Endothelial cell of umbilical vein (primary cell): ENCODE results near the gene GDI2. TPM values are rescaled to one million over a fixed set of nuclear protein-coding genes. Genes with fewer than 3 reads are reported as not detected.

Experiments
- BruUV-seq: library from RNA; stranded (reverse); fragments of 400-500 nt; replicated peaks from 2 replicates; lab custom pipeline; 2021; lab: Mats Ljungman, UMichigan
- CTCF ChIA-PET: fragments of 300-600, 350-600 bp; sonication (Branson Sonifier 250); formaldehyde crosslinking; loops from one replicate; lab custom pipeline; 2021; ENCODE audit warnings: antibody characterized with exemption, inconsistent platforms; lab: Charles Lee
- POLR2A ChIA-PET: fragments of 300-600, 350-600 bp; sonication (Branson Sonifier 250); formaldehyde crosslinking; loops from one replicate; lab custom pipeline; 2021; ENCODE audit warnings: antibody characterized with exemption, inconsistent platforms; lab: Charles Lee
- DNase-seq: peaks from one replicate; pipeline ENCODE4 v3.0.0-alpha.2; 2011; ENCODE audit warnings: low read depth, low spot score
- FAIRE-seq: peaks from 2 replicates; lab custom pipeline; 2011; peaks lifted over from hg19 to GRCh38; lab: Jason Lieb, UNC
- H2AFZ ChIP-seq: 2 replicates; pipeline ENCODE4 v1.6.0; 2012; ENCODE audit warnings: low read depth, low read length, control low read depth, inconsistent platforms
- H3K27ac ChIP-seq: 2 replicates; pipeline ENCODE4 v1.5.1; 2011; ENCODE audit warnings: low read depth, mild to moderate bottlenecking, control low read depth, low read length, moderate library complexity; ENCODE audit not compliant: insufficient read depth
- H3K27me3 ChIP-seq, 2 experiments: 2 replicates each; pipeline versions ENCODE4 v1.6.0 to v1.6.1; 2011; ENCODE audit warnings: low read length in 2 of 2, mixed read lengths in 1 of 2; ENCODE audit not compliant: control insufficient read depth in 2 of 2, insufficient read depth in 2 of 2
- H3K36me3 ChIP-seq, 2 experiments: 2 replicates in 1 of 2; 3 replicates in 1 of 2; pipeline ENCODE4 v1.5.1; 2011; ENCODE audit warnings: low read length in 2 of 2, mild to moderate bottlenecking in 1 of 2, moderate library complexity in 1 of 2; ENCODE audit not compliant: control insufficient read depth in 2 of 2, insufficient read depth in 2 of 2; ENCODE audit errors: extremely low read depth in 1 of 2
- H3K4me1 ChIP-seq: 3 replicates; pipeline ENCODE4 v1.5.1; 2011; ENCODE audit warnings: mild to moderate bottlenecking, low read length; ENCODE audit not compliant: control insufficient read depth, insufficient read depth; ENCODE audit errors: extremely low read depth
- H3K4me2 ChIP-seq: 2 replicates; pipeline ENCODE4 v1.6.1; 2011; ENCODE audit warnings: low read length, control low read depth, mixed read lengths; ENCODE audit not compliant: insufficient read depth
- H3K4me3 ChIP-seq, 3 experiments: fragments of 200-600 bp in 1 of 3; sonication (generic), shearing (Covaris generic) in 1 of 3; replicated peaks in 1 of 3; 2 replicates each; pipeline ENCODE4 v1.5.1; 2011 to 2016; ENCODE audit warnings: control low read depth in 3 of 3, low read length in 3 of 3, mild to moderate bottlenecking in 2 of 3, inconsistent platforms in 1 of 3, low read depth in 1 of 3, moderate library complexity in 1 of 3; ENCODE audit not compliant: insufficient read depth in 1 of 3
- H3K79me2 ChIP-seq: 2 replicates; pipeline ENCODE4 v1.6.0; 2012; ENCODE audit warnings: low read length, inconsistent platforms; ENCODE audit not compliant: control insufficient read depth, insufficient read depth
- H3K9ac ChIP-seq: replicated peaks from 2 replicates; pipeline ENCODE3; 2011; ENCODE audit warnings: low read length, control low read depth; ENCODE audit not compliant: insufficient read depth; ENCODE audit errors: extremely low read depth
- H3K9me1 ChIP-seq: replicated peaks from 3 replicates; pipeline ENCODE4 v1.6.0; 2011; ENCODE audit warnings: mild to moderate bottlenecking, low read length; ENCODE audit not compliant: control insufficient read depth, insufficient read depth; ENCODE audit errors: extremely low read depth
- H3K9me3 ChIP-seq: replicated peaks from 2 replicates; pipeline ENCODE4 v1.5.1; 2012; ENCODE audit warnings: low read length, inconsistent platforms; ENCODE audit not compliant: control insufficient read depth, insufficient read depth
- H4K20me1 ChIP-seq: replicated peaks from 2 replicates; pipeline ENCODE3; 2011; ENCODE audit warnings: mild to moderate bottlenecking, low read length; ENCODE audit not compliant: control insufficient read depth, insufficient read depth; ENCODE audit errors: extremely low read depth
- EZH2 ChIP-seq: IDR thresholded peaks from 2 replicates; pipeline ENCODE4 v1.6.1; 2012; ENCODE audit warnings: borderline replicate concordance, low read depth, mild to moderate bottlenecking, moderate library complexity, low read length, inconsistent platforms; ENCODE audit not compliant: severe bottlenecking
- FOS ChIP-seq: IDR thresholded peaks from 2 replicates; pipeline ENCODE4 v1.6.1; 2011; ENCODE audit warnings: mild to moderate bottlenecking, low read length, moderate library complexity, borderline replicate concordance; ENCODE audit not compliant: insufficient read depth
- MYC ChIP-seq: IDR thresholded peaks from one replicate; pipeline ENCODE4 v1.6.1; 2011; ENCODE audit warnings: mild to moderate bottlenecking, low read depth, low read length
- POLR2A ChIP-seq: IDR thresholded peaks from 2 replicates; pipeline ENCODE4 v1.6.1; 2012; ENCODE audit warnings: low read depth, mild to moderate bottlenecking, control low read depth, low read length
- POLR2AphosphoS5 ChIP-seq: IDR thresholded peaks from 2 replicates; pipeline ENCODE4 v1.6.1; 2012; ENCODE audit warnings: low read depth, mild to moderate bottlenecking, control low read depth, low read length, moderate library complexity; ENCODE audit not compliant: insufficient read depth
- dilution Hi-C: fragments of 300-500 bp; cut with MboI; formaldehyde crosslinking; loops from one replicate; pipeline ENCODE4 v1.15.0; 2019; ENCODE audit warnings: low sequenced_read_pairs; ENCODE audit not compliant: extremely low pct_ligation_motif_present
- intact Hi-C: fragments of 100-400 bp; cut with micrococcal nuclease; formaldehyde crosslinking; loops from one replicate; pipeline ENCODE4 v1.10.0; 2022
- polyA plus RNA-seq, 4 experiments: library from polyadenylated mRNA; depleted of rRNA in 3 of 4; stranded (reverse) in 3 of 4; unstranded in 1 of 4; fragments of >200 nt; gene quantifications; 2 replicates each; pipeline versions ENCODE4 v1.2.1 to v1.2.3, GENCODE V29; 2011 to 2012; ENCODE audit warnings: missing spikeins in 1 of 4
- total RNA-seq: library from RNA; stranded (reverse); gene quantifications from 2 replicates; pipeline ENCODE4 v1.2.3, GENCODE V29; 2021
- TF ChIP-seq, protein P1 (sequence below), 2 donors: IDR thresholded peaks; 1 replicate in 1 of 2; 2 replicates in 1 of 2; pipeline ENCODE4 v1.5.1; 2011; ENCODE audit warnings: low read length in 2 of 2, mild to moderate bottlenecking in 2 of 2, moderate library complexity in 2 of 2, control low read depth in 1 of 2, inconsistent platforms in 1 of 2, low read depth in 1 of 2; ENCODE audit not compliant: insufficient read depth in 1 of 2; ENCODE audit errors: extremely low read depth in 1 of 2

The GDI2 gene
- total and polyA plus RNA-seq, 2 donors (not counting 3 experiments of a cell fraction or from before 2014, with no cell fraction given), result 154 to 307 TPM

DNA sequence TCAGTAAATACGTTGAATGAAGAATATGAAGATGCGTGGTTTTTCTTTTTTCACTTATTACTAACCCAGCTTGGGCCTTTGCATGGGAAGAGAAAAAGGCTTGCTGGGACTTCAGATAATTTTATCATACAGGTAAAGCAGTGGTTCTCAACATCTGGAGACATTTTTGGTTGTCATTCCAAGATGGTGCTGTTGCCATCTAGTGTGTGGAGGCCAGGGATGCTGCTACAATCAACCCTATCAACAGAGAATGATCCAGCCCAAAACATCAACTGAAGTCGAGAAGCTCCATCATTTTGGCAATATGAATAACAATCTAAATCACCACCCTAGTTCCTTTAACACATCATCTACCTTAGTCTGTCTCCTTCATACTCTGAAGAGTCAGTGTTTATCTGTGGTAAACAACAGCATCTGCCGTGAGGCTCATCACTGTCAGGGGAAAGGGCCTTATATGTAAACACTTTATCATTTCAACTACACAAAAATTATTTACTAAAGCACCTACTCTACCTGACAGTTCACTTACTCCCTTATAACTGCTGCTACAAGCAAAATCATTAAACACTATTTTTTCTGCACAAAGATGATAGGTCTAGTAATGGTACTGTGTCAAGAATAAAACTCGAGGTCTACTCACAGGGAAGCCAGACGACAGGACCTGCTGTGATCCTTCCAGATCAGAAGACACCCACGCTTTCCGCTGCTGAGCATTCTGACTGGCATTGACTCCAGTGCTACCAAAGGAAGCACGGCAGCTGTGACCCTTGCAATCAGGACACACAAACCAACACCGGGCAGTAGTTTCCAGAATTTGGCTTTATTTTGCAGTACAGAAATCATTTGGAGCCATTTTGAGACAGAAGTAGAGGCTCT is 48.6 kb downstream of the GDI2 start:
- Histone ChIP-seq H3K9ac (no peak overlapping the region), H3K27ac (no peak overlapping the region), H3K4me3 (no peak overlapping the region), H4K20me1 (peaks cover 2% of the 10 kb centered on the region), H2AFZ (no peak overlapping the region), H3K79me2 (peaks cover 9% of the 10 kb centered on the region), H3K36me3 (peaks cover 22 to 61% of the 10 kb centered on the region in 2 experiments), H3K27me3 (no peaks in the 10 kb centered on the region), H3K9me1 (peaks cover 3% of the 10 kb centered on the region), H3K4me2 (no peak overlapping the region), H3K9me3 (no peaks in the 10 kb centered on the region), H3K4me1 (no peaks in the 10 kb centered on the region)
- ChIA-PET POLR2A (no interaction called here), CTCF (no interaction called here)
- peak; percentile 29 for TF ChIP-seq POLR2AphosphoS5
- TF ChIP-seq MYC, result no peak
- BruUV-seq, result no TSS peak
- intact Hi-C loops (no loop called here), dilution Hi-C loops (no loop called here)
- FAIRE-seq, result no peak
- no peak for DNase-seq

DNA sequence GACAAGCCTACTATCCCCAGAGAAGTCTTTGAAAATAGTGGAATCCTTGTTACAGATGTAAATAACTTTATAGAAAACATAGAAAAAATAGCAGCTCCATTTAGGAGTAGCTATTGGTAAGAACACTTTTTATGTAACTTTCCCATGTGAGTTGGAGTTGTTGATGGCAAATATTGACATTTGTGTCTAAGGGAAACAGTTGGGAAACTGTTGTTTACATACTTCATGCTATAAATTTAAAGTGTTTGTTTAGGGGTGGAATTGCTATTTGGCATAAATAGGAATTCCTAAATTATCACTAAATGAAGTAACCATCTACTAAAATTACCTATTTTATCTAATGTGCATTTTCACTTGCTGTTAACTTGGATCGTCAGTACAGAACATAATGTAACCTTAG is 50.7 kb downstream of the GDI2 start:
- no peak overlapping the region for H3K9ac ChIP-seq
- no peak overlapping the region for H2AFZ ChIP-seq
- H4K20me1 ChIP-seq, result peaks cover 2% of the 10 kb centered on the region
- no peaks in the 10 kb centered on the region for H3K27me3 ChIP-seq
- H3K9me1 ChIP-seq, result peaks cover 3% of the 10 kb centered on the region
- no peak overlapping the region for H3K4me3 ChIP-seq
- peaks cover 24 to 60% of the 10 kb centered on the region in 2 experiments for H3K36me3 ChIP-seq
- no peak overlapping the region for H3K4me2 ChIP-seq
- CTCF ChIA-PET, result interaction anchor here (0.7 to 1.5 kb wide), 3 partner anchors 14 to 133 kb away, joined by 3 to 4 read pairs (median 3); partner anchors contain the start of gene TASOR2
- H3K27ac ChIP-seq, result no peak overlapping the region
- H3K79me2 ChIP-seq, result peaks cover 3% of the 10 kb centered on the region
- DNase-seq (no peak), FAIRE-seq (no peak)
- no TSS peak for BruUV-seq
- TF ChIP-seq EZH2, result no peak
- no peak for TF ChIP-seq MYC
- no peak for TF ChIP-seq FOS
- TF ChIP-seq, protein P1, sequence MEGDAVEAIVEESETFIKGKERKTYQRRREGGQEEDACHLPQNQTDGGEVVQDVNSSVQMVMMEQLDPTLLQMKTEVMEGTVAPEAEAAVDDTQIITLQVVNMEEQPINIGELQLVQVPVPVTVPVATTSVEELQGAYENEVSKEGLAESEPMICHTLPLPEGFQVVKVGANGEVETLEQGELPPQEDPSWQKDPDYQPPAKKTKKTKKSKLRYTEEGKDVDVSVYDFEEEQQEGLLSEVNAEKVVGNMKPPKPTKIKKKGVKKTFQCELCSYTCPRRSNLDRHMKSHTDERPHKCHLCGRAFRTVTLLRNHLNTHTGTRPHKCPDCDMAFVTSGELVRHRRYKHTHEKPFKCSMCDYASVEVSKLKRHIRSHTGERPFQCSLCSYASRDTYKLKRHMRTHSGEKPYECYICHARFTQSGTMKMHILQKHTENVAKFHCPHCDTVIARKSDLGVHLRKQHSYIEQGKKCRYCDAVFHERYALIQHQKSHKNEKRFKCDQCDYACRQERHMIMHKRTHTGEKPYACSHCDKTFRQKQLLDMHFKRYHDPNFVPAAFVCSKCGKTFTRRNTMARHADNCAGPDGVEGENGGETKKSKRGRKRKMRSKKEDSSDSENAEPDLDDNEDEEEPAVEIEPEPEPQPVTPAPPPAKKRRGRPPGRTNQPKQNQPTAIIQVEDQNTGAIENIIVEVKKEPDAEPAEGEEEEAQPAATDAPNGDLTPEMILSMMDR (IDR thresholded peaks at IDR 0.05; ENCODE audit: extremely low read depth in 1 of 2, insufficient read depth in 1 of 2, low read depth in 1 of 2, low read length in 2 of 2), result no peak
- TF ChIP-seq POLR2A, result no peak
- H3K4me1 ChIP-seq, result no peaks in the 10 kb centered on the region
- POLR2A ChIA-PET, result no interaction called here
- no peaks in the 10 kb centered on the region for H3K9me3 ChIP-seq
- intact Hi-C loops, result no loop called here
- dilution Hi-C loops, result no loop called here
